GM19351 (cell line): ENCODE measurements around the gene CYSRT1.

Experiments used
- ATAC-seq: cut with Tn5 transposase; IDR thresholded peaks from one replicate; pipeline ENCODE4 v1.9.1; 2021; ENCODE audit warnings: mild to moderate bottlenecking, moderate library complexity; ENCODE audit not compliant: unreplicated experiment

Gene CYSRT1

DNA sequence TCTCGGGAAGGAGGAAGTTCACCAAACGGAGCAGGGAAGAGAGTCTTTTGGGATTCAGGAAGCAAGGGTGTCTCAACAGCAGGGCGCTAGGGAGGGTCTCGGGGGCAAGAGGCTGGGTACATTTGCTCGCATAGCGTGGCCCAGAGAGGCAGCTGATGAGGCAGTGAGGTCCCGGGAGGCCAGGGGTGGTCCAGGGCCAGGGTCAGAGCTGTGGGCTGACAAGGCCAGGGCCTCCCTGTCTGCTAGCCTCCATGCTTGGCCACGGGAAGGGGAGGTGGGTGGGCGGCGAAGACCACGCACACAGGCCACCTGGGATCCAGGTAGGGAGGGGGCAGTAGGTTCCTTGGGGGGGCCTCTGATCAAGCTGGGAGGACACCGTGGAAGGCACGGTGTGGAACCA is 13.4 kb upstream of the CYSRT1 start:
- ATAC-seq = no peak

DNA sequence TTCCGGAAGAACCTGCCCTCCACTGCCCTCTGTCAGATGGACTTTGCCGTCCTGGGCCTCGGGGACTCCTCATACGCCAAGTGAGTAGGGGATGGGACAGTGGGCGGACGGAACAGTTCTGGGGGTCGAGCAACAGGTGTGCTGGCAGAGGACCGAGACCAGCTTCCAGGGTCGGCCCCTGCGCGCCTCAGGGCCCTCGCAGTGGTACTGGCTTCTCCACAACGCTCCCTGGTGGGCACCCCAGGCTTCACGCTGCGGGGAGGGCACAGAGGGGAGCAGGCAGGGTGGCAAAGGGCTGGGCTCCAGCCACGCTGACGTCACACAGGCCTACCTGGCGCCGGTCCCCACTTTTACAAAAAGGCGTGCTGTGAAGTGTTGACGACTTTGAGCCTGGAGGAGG is 12.5 kb upstream of the CYSRT1 start:
- no peak for ATAC-seq

DNA sequence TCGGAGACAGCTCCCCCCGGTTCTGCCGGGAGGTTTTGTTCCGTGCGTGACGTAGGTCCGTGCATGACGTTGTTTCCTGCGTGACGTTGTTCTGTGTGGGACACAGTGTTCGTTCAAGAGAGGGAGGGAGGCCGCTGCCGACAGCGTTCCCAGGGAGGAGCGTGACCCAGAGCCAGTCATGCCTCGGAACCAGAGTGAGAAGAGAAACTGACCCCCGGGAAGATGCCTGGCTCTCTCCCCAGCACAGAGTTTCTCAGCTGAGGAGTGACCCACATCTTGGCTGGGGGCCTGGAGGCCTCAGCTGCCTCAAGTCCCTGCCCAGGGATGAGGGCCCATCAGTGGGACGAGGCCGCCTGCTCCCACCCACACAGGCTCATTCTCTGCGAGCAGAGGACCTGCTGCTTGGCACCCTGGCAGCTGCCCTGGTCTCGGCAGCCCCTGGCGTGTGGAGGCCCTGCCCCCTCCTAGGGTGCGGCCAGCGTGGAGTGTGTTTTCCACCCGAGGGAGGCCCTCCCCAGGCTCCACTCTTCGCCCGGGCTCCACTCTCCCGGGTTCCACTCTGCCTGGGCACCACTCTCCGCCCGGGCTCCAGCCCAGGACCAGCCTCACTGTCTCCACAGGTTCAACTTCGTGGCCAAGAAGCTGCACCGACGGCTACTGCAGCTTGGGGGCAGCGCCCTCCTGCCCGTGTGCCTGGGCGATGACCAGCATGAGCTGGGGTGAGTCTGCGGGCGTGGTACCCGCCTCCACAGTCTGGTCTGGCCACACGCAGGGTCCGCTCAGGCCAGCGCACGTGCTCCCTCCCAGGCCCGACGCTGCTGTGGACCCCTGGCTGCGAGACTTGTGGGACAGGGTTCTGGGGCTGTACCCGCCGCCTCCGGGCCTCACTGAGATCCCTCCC is 11.6 kb upstream of the CYSRT1 start:
- ATAC-seq = no peak

DNA sequence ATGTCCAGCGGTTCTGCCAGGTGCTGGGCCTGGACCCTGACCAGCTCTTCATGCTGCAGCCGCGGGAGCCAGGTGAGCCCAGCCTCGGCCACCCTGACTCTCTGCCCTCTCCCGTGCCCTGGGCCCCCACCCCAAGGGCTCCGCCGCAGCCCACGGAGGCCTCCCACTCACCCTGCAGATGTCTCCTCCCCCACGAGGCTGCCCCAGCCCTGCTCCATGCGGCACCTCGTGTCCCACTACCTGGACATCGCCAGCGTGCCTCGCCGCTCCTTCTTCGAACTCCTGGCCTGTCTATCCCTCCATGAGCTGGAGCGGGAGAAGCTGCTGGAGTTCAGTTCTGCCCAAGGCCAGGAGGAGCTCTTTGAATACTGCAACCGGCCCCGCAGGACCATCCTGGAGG is 10.4 kb upstream of the CYSRT1 start:
- ATAC-seq = no peak

DNA sequence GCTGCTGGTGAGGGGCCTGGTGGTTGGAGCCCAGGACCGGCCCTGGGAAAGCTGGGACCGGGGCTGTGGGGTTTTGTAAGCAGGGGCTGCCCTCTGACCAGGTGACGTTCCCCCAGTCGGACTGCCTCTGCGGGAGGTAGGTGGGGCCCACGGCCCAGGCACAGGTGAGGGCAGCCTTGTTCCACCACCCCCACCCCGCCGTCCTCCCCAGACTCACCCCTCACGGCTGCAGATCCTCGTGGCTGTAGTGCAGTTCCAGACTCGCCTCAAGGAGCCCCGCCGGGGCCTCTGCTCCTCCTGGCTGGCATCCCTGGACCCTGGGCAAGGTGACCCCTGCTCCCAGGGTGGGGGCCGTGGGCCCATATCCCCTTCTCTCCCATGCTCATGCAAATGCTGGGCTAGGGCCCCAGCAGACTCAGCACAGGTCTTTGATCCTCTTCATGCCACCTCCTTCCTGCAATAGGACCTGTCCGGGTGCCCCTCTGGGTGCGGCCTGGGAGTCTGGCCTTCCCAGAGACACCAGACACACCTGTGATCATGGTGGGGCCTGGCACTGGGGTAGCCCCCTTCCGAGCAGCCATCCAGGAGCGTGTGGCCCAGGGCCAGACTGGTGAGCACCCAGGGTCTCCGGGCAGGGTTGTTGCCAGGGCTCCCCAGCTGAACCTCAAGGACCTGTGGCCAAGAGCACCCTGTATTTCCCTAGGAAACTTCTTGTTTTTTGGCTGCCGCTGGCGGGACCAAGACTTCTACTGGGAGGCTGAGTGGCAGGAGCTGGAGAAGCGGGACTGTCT is 9.6 kb upstream of the CYSRT1 start:
- ATAC-seq = no peak

DNA sequence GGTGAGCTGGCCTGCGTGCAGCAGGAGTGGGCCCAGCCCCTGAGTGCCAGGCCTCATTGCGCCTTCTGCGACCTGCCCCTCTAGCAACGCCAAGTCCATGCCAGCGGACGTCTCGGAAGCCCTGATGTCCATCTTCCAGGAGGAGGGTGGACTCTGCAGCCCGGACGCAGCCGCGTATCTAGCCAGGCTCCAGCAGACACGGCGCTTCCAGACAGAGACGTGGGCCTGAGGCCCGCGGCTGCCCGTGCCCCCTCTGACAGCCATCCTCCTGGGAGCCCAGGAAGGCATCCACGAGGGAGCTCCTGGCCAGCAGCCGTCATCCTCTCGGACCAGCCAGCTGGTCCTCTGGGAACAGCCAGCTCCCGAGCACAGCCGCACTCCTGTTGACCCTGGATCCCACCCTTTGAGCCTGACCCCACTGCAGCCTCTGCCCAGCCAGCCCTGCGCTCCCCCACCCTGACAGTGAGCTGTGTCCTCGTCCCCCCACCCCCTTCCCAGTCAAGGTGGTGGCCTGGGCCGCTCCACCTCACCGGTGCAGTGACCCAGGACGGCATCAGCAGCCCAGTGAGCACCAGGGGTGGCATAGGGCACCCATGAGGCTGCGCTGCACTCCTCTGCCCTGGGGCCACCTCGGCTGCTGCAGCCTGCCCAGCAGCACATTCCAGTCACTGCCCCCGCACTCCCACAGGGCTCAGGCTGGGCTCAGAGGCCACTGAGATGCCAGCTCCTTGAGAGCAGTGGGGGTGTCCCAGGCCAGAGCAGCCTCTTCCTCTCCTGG is 8.6 kb upstream of the CYSRT1 start:
- no peak for ATAC-seq

DNA sequence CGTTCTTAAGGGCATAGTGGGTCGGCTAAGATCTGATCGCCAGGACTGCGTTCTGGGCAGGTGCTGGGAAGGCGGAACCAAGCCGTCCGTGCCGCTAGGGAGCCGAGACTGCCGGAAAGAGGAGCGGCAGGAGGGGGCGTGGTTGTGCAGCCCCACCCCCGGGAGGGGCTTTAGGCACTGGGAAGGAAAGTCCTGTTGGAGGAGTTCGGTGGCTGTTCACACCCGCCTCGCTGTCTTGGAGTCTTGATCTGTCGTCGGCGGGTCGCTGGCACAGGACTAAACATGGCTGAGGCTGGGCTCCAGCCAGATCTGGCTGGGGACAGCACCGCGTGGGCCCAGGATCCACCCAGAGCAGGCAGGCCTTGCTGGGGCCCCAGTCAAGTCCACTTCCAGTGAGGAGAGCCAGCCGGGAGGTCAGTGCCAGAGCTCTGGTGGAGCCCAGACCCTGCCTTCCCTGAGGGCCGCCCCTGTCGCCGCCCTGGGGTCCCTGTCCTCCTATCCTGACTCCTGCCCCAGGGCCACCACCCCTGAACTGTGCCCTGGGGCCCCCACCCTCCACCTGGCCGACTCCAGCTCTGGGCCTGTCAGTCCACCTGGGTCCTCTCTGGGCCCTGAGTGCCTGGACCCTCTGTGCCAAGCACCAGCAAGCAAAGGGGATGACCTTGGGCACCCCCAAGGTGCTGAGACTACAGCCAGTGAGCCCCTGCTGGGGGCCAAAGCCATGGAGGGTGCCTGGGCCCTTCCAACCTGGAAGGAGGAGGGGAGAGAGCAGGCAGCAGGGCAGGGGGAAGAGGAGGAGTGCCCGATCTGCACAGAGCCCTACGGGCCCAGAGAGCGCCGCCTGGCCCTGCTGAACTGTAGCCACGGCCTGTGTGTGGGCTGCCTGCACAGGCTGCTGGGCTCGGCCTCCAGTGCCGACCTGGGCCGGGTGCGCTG is 7.4 kb upstream of the CYSRT1 start:
- no peak for ATAC-seq

DNA sequence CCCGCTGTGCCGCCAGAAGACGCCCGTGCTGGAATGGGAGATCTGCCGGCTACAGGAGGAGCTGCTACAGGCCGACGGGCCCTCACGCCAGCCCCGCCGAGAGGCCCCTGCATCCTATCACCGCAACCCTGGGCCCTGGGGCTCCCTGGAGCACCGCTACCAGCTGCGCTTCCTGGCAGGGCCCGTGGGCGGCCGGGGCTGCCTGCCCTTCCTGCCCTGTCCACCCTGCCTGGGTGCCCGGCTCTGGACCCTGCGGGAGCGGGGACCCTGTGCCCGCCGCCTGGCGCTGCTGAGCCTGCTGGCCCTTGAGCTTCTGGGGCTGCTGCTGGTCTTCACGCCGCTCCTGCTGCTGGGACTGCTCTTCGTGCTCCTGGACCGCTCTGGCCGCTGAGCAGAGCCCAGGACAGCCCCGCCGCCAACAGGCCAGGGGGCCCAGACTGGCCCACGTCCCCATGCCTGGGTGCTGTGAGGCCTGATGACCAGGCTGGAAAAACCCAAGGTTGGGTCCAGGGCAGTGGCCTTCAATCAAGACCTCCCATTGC is 6.7 kb upstream of the CYSRT1 start:
- ATAC-seq = no peak

DNA sequence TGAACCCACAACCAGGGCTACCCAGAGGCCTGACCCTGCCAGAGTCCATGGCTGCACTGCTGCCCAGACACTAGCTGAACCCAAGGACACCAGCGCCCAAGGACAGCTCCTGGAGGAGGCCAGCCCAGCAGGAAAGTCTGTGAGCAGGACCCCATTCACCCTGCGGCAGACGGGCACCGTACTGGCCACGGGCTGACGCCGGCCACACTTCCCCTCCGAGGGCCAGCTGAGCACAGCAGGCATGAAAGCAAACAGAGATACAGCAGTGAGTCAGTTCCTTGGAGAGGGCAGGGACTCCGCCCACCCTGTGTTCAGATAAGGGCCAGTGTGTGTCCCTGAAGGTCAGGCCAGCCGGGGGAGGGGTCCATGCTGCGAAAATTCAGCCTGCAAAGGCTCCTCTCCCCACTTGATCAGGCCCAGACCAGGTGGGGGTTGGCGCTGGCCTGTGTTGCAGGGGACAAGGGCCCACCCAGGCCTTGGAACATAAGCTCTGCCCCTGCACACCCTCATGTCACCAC is 6.2 kb upstream of the CYSRT1 start:
- ATAC-seq = no peak

DNA sequence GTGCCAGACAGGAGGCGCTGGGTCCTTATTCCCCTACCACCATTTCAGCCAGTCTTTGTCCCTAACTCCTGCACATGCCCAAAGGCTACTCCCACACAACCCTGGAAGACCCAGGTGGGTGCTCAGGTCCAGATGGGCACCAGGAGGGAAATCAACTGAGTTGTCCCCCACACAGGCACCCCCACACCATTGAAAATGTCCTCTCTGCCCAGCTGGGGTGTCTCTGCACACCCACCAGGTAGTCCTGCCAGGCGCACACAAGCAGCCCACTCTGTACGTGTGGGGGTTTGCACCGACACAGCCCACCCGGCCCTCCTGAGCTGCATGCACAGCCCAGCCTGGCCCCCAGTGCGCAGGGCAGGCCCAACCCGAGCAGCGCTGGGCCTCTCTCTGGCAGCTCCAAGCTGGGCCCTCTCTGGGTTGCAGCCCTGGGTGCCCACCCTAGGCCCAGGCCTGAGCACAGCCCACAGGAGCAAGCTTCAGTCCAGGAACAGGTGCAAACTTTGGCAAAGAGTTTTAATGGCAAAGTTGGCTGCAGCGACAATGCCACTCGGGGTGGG is 5.1 kb upstream of the CYSRT1 start:
- no peak for ATAC-seq

DNA sequence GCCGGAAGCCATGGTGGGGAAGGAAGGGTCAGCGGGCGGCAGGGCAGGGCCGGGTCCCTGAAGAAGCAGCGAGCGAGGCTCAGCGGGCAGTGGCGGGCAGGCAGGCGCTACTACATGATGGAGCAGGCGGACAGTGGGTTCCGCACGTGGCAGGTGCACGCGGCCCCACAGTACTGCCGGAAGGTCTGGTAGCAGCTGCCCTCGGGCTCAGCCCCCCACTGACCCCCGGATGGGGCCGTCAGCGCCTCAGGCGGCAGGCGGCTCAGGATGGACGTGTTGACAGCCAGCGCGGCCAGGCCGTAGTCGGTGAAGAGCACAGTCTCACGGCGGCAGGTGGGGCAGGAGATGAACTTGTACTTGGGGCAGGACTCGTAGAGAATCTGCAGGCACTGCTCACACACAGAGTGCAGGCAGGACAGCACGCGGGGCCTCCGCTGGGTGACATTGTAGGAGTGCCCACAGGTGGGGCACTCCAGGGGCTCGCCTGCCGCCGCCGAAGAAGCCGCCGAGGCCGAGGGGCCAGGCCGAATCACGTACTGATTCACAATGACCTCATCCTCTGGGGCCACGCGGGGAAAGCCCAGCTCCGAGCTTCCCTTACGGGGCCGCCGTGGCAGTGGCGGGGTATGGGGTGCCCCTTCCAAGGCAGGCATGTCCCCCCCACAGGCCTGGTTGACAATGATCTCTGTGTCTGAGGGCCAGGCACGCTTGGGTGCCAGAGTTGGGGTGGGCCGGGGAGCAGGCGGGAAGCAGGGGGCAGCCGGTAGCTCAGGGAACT is 4.5 kb upstream of the CYSRT1 start:
- no peak for ATAC-seq

DNA sequence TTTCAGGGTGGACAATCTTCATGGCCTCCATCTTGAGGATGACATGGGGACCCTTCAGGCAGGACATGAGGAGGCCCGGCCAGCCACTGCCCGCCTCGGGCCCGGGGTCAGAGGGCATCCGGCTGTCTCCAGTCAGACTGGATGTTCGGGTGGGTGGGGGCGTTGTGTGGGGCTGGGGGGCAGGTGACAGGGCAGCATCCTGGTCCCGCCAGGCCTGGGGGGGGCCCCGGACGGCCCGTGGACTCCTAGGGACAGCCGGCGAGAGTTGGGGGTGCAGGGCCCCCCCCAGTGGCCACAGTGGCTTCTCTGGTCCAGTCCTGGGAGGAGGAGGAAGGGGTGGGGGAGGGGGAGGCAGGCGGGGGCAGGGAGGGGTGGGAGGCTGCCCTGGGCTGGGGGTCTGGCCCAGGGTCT is 3.9 kb upstream of the CYSRT1 start:
- ATAC-seq = no peak

DNA sequence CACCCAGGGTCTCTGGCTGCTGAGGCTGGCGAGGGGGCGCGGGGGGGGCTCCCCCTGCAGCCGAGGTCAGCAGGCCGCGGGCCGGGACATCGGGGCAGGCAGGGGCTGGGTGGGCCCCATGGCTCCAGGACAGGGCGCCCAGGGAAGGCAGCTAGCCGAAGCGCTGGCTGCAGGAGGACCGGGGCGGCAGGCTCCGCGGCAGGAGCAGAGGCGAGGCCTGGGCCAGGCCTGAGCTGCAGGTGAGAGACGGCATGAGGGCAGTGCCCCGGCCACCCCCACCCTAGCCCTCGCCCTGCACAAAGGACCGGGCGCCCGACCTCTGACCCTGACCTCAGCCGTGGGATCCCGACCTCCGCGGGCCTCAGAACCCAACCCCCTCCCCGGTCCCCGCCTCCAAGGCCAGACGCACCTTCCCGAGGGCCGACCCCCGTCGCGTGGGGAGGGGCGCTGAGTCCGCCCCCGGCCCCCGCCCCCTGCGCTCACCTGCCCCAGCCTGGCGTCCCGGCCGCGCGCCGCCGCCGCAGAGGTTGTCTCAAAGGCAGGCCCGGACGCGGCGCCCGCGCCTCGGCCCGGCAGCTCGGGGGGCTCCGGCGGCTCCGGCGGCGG is 3.4 kb upstream of the CYSRT1 start:
- ATAC-seq = no peak

DNA sequence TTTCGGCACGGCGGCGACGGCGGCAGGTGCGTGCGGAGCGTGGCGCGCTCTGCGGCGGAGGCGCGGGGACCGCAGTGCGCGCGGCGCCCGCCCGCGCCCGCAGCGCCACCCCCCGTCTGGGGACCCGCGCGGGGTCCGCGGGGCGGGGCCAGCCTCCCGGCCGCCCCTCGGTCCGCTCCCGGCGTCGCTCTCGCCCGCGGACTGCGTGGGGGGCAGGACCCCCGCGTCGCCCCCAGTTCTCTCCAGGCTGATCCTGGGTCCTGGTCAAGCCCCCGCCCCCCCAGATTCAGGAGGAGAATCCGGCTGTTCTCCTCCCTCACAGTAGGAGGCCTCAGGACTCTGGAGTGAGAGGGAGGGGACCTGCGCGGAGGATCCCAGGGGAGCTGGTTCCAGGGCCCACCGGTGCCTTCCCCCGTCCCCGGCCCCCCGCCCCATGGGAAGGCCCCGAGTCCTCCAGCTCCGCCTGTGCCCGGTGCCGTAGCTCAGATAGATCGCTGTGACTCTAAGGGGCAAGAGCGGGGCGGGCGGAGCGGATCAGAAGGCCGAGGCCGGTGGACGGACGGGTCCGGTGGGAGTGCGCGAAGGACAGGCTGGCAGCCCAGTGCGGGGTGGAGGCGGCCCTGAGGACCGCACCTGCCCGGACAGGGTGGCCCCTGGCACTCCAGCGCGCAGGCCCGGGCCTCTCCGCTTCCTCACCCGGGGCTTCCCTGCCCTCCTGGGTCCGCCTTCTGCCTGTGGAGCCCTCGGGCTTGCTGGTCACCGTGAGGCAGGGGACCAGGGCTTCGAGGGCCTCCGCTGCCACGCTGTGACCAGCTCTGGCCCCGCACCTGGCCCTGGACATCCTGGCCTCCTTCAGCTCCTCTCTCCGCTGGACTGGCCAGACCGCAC is 2.5 kb upstream of the CYSRT1 start, which contains the start of gene RNF208:
Gene RNF208 (minus strand): TSS at position 51 of the 888 bp plus-strand sequence. CDS start 1,028 bp downstream, outside the sequence.
- no peak for ATAC-seq

DNA sequence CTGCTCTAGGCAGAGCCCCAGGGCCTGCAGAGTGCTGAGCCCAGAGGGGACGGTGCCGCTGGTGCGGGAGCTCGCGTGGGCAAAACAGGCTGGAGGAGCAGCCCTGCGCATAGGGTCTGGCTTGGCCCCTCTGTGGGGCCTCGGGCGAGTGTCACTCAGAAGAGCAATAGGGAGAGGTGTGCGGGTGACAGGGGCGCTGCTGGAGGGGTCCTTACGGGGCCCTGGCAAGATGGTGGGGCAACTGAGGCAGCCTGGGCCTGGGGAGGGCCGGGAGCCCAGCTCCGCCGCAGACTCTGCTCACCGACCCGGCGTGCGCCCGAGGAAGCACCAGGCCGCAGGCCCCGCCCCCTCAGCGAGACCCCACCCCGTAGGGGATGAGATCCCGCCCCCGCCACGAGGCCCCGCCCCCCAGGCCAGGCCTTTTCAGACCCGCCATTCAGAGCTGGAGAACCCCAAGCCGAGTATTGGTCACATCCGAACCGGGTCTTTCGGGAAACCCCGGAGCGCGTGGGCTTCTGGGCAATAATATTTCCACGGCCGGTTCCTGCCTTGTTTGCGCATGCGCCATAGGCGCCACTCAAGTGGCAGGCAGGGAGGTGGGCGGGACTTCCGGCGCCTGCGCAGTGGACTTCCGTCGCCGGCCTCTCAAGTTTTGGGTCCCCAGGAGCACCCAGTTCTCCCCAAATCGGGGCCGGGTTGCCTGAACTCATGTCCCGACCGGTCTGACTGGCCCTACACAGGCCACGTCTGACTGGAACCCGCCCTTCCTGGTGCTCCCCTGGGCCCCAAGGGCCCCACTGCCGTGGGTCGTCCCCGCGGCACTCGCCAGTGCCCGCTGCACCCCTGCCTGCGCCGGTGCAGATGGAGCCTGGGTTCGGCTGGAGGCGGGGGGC is 1.6 kb upstream of the CYSRT1 start:
- ATAC-seq = peak; percentile 74

DNA sequence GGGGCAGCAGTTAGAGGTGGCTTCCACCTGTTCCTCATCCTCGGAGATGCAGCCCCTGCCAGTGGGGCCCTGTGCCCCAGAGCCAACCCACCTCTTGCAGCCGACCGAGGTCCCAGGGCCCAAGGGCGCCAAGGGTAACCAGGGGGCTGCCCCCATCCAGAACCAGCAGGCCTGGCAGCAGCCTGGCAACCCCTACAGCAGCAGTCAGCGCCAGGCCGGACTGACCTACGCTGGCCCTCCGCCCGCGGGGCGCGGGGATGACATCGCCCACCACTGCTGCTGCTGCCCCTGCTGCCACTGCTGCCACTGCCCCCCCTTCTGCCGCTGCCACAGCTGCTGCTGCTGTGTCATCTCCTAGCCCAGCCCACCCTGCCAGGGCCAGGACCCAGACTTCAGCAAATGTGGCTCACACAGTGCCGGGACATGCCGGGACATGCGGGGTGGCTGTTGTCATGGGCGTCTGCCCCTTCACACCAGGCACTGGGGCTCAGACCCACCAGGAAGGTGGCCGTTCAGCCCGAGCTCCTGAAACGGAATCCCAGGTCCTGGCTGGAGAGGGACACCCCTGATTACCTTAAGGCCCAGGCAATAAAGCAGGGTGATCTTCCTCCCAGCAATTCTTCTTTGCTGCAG is 841 bp downstream of the CYSRT1 start:
- ATAC-seq = no peak
